K562 (cell line): Measurements from ENCODE around the gene MAP1LC3B2. TPM values are rescaled to one million over a fixed set of nuclear protein-coding genes. Genes with fewer than 3 reads are reported as not detected.

ENCODE experiments used
- CBFA2T3 ChIP-seq: fragments of 450-650 bp; IDR thresholded peaks from 2 replicates; pipeline ENCODE4 v1.6.1; 2017
- HDAC3 ChIP-seq: fragments of 450-650 bp; IDR thresholded peaks from 2 replicates; pipeline ENCODE4 v1.6.1; 2018; ENCODE audit warnings: borderline replicate concordance, mild to moderate bottlenecking, moderate library complexity; ENCODE audit not compliant: partially characterized antibody
- ILF3 ChIP-seq: fragments of 450-650 bp; IDR thresholded peaks from 2 replicates; pipeline ENCODE4 v1.6.1; 2018; ENCODE audit warnings: antibody characterized with exemption, mild to moderate bottlenecking, moderate library complexity, borderline replicate concordance
- MEIS2 ChIP-seq: fragments of 450-650 bp; IDR thresholded peaks from 2 replicates; pipeline ENCODE4 v1.6.1; 2014; ENCODE audit warnings: mild to moderate bottlenecking; ENCODE audit not compliant: partially characterized antibody
- NR1H2 ChIP-seq: sonication (generic); formaldehyde crosslinking; IDR thresholded peaks from 2 replicates; pipeline ENCODE4 v1.4.0; 2020; ENCODE audit warnings: mild to moderate bottlenecking, missing genetic modification reagents
- OTX1 ChIP-seq: fragments of 450-650 bp; formaldehyde crosslinking; IDR thresholded peaks from 2 replicates; pipeline ENCODE4 v1.4.0; 2022; ENCODE audit warnings: mild to moderate bottlenecking
- TGIF2 ChIP-seq: sonication (generic); formaldehyde crosslinking; IDR thresholded peaks from 2 replicates; pipeline ENCODE4 v1.8.1; 2022; ENCODE audit warnings: mild to moderate bottlenecking, missing genetic modification reagents, moderate library complexity
- XRCC3 ChIP-seq: fragments of 450-650 bp; IDR thresholded peaks from 2 replicates; pipeline ENCODE4 v1.6.1; 2017; ENCODE audit warnings: mild to moderate bottlenecking, moderate library complexity
- ZFP36 ChIP-seq: fragments of 150-350 bp; IDR thresholded peaks from 2 replicates; pipeline ENCODE4 v1.6.1; 2018; ENCODE audit warnings: low read length, low read depth; ENCODE audit not compliant: partially characterized antibody
- ZNF175 ChIP-seq: fragments of 200-800 bp; sonication (Bioruptor generic); IDR thresholded peaks from 2 replicates; pipeline ENCODE4 v1.6.1; 2016; ENCODE audit warnings: low read depth, mild to moderate bottlenecking, missing genetic modification characterization, missing compliant biosample characterization
- ZNF431 ChIP-seq: sonication (generic); formaldehyde crosslinking; IDR thresholded peaks from 2 replicates; pipeline ENCODE4 v1.8.0; 2022; ENCODE audit warnings: mild to moderate bottlenecking, missing genetic modification reagents
- polyA plus RNA-seq, 8 experiments: library from polyadenylated mRNA; depleted of rRNA in 4 of 8; stranded (reverse) in 5 of 8; unstranded in 3 of 8; fragments of >200 nt; fragmentation: Nextera tagmentation in 2 of 8; fragmentation: Illumina TruSeq in 1 of 8; extraction: Ambion mirVana in 2 of 8; extraction: Trizol in 1 of 8; gene quantifications; 2 replicates each; pipeline versions ENCODE4 v1.2.1 to v1.2.3, GENCODE V29; 2011 to 2014; ENCODE audit warnings: inconsistent platforms in 1 of 8, missing spikeins in 1 of 8
- total RNA-seq, 7 experiments: library from RNA; depleted of rRNA in 6 of 7; stranded (reverse); fragments of >200 nt in 6 of 7; fragmentation: Illumina TruSeq in 2 of 7; extraction: Trizol in 2 of 7; gene quantifications; 2 replicates each; pipeline versions ENCODE4 v1.2.1 to v1.2.3, GENCODE V29; 2011 to 2021; ENCODE audit warnings: low replicate concordance in 1 of 7
- TF ChIP-seq, protein P1 (sequence below): fragments of 450-650 bp; IDR thresholded peaks from 2 replicates; pipeline ENCODE4 v1.6.1; 2016; ENCODE audit warnings: low read depth
- TF ChIP-seq, protein P2 (sequence below): sonication (generic); formaldehyde crosslinking; IDR thresholded peaks from 2 replicates; pipeline ENCODE4 v1.4.0; 2020; ENCODE audit warnings: mild to moderate bottlenecking, missing genetic modification reagents
- TF ChIP-seq, protein P3 (sequence below), 2 experiments: fragments of 150-350 bp in 1 of 2; IDR thresholded peaks; 2 replicates each; pipeline ENCODE4 v1.6.1; 2012 to 2016; ENCODE audit warnings: low read depth in 2 of 2, low read length in 2 of 2, mild to moderate bottlenecking in 1 of 2, moderate library complexity in 1 of 2

MAP1LC3B2 gene
- total and polyA plus RNA-seq, 9 of the 15 experiments (the other 6 are each of a cell fraction or from before 2014, with no cell fraction given) = 0.53 to 2.8 (median 0.76) TPM; not detected in 2

DNA sequence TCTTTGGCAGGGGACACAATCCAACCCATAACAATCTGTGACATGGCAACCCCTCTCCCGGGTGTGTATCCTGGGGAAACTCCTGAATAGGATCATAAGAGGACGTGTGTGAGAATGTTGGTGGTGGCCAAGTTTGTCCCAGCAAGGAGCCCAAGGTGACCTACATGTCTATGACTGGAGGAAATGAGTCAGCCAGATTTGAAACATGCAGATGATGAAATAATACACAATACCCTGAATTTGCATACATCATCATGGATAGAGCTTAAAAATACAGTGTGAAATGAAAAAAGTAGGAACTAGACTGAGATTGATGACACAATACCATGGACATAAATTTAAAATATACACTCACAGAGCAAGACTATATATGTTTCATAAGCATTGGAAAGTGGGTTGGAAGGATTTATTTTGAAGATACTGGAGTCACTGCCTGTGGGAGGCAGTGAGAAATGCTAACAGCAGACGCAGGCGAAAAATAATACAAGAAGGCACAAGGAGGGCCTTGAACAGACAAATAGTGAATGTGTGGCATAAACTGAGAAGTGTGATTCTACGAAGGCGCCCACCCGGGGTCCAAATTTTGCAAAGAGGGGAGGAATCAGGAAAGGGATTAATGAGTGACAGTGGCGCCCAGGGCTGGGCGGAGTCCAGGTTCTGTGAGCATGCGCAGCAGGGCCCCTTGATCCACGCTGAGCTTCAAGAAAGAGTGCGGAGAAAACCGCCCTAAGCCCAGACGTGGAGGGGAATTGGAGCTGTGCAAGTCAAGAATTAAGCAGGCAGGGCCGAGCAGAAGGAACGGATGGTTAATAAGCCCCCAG, 7.0 kb upstream of the MAP1LC3B2 start (continued):
- TF ChIP-seq, protein P1, sequence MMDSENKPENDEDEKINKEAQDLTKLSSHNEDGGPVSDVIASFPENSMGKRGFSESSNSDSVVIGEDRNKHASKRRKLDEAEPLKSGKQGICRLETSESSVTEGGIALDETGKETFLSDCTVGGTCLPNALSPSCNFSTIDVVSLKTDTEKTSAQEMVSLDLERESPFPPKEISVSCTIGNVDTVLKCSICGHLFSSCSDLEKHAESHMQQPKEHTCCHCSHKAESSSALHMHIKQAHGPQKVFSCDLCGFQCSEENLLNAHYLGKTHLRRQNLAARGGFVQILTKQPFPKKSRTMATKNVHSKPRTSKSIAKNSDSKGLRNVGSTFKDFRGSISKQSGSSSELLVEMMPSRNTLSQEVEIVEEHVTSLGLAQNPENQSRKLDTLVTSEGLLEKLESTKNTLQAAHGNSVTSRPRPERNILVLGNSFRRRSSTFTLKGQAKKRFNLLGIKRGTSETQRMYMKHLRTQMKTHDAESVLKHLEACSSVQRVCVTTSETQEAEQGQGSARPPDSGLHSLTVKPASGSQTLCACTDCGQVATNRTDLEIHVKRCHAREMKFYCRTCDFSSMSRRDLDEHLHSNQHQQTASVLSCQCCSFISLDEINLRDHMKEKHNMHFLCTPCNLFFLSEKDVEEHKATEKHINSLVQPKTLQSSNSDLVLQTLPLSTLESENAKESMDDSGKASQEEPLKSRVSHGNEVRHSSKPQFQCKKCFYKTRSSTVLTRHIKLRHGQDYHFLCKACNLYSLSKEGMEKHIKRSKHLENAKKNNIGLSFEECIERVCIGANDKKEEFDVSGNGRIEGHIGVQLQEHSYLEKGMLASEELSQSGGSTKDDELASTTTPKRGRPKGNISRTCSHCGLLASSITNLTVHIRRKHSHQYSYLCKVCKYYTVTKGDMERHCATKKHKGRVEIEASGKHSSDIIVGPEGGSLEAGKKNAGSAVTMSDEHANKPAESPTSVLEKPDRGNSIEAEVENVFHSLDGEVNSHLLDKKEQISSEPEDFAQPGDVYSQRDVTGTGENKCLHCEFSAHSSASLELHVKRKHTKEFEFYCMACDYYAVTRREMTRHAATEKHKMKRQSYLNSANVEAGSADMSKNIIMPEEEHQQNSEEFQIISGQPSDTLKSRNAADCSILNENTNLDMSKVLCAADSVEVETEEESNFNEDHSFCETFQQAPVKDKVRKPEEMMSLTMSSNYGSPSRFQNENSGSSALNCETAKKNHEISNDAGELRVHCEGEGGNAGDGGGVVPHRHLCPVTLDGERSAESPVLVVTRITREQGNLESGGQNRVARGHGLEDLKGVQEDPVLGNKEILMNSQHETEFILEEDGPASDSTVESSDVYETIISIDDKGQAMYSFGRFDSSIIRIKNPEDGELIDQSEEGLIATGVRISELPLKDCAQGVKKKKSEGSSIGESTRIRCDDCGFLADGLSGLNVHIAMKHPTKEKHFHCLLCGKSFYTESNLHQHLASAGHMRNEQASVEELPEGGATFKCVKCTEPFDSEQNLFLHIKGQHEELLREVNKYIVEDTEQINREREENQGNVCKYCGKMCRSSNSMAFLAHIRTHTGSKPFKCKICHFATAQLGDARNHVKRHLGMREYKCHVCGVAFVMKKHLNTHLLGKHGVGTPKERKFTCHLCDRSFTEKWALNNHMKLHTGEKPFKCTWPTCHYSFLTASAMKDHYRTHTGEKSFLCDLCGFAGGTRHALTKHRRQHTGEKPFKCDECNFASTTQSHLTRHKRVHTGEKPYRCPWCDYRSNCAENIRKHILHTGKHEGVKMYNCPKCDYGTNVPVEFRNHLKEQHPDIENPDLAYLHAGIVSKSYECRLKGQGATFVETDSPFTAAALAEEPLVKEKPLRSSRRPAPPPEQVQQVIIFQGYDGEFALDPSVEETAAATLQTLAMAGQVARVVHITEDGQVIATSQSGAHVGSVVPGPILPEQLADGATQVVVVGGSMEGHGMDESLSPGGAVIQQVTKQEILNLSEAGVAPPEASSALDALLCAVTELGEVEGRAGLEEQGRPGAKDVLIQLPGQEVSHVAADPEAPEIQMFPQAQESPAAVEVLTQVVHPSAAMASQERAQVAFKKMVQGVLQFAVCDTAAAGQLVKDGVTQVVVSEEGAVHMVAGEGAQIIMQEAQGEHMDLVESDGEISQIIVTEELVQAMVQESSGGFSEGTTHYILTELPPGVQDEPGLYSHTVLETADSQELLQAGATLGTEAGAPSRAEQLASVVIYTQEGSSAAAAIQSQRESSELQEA = no peak
- TF ChIP-seq MEIS2 (peak; percentile 80), OTX1 (no peak), CBFA2T3 (no peak), ZNF431 (no peak), ZFP36 (no peak), ILF3 (no peak), HDAC3 (peak; percentile 57), XRCC3 (no peak), NR1H2 (CRISPR knock-in tag) (no peak), ZNF175 (CRISPR knock-in tag) (peak; percentile 94), TGIF2 (CRISPR knock-in tag) (no peak)
- TF ChIP-seq, protein P2, sequence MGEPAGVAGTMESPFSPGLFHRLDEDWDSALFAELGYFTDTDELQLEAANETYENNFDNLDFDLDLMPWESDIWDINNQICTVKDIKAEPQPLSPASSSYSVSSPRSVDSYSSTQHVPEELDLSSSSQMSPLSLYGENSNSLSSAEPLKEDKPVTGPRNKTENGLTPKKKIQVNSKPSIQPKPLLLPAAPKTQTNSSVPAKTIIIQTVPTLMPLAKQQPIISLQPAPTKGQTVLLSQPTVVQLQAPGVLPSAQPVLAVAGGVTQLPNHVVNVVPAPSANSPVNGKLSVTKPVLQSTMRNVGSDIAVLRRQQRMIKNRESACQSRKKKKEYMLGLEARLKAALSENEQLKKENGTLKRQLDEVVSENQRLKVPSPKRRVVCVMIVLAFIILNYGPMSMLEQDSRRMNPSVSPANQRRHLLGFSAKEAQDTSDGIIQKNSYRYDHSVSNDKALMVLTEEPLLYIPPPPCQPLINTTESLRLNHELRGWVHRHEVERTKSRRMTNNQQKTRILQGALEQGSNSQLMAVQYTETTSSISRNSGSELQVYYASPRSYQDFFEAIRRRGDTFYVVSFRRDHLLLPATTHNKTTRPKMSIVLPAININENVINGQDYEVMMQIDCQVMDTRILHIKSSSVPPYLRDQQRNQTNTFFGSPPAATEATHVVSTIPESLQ = no peak
- TF ChIP-seq, protein P3, sequence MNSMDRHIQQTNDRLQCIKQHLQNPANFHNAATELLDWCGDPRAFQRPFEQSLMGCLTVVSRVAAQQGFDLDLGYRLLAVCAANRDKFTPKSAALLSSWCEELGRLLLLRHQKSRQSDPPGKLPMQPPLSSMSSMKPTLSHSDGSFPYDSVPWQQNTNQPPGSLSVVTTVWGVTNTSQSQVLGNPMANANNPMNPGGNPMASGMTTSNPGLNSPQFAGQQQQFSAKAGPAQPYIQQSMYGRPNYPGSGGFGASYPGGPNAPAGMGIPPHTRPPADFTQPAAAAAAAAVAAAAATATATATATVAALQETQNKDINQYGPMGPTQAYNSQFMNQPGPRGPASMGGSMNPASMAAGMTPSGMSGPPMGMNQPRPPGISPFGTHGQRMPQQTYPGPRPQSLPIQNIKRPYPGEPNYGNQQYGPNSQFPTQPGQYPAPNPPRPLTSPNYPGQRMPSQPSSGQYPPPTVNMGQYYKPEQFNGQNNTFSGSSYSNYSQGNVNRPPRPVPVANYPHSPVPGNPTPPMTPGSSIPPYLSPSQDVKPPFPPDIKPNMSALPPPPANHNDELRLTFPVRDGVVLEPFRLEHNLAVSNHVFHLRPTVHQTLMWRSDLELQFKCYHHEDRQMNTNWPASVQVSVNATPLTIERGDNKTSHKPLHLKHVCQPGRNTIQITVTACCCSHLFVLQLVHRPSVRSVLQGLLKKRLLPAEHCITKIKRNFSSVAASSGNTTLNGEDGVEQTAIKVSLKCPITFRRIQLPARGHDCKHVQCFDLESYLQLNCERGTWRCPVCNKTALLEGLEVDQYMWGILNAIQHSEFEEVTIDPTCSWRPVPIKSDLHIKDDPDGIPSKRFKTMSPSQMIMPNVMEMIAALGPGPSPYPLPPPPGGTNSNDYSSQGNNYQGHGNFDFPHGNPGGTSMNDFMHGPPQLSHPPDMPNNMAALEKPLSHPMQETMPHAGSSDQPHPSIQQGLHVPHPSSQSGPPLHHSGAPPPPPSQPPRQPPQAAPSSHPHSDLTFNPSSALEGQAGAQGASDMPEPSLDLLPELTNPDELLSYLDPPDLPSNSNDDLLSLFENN (IDR thresholded peaks at IDR 0.05; ENCODE audit: low read depth in 2 of 2, low read length in 2 of 2) = no peak
